ENCODE measurements around the gene CLDN4.

- no peak for TF ChIP-seq POLR2A (IDR thresholded peaks at IDR 0.05; ENCODE audit: extremely low read depth, insufficient read length)
- TF ChIP-seq, protein P1, sequence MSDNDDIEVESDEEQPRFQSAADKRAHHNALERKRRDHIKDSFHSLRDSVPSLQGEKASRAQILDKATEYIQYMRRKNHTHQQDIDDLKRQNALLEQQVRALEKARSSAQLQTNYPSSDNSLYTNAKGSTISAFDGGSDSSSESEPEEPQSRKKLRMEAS (IDR thresholded peaks at IDR 0.05; ENCODE audit: low read depth, low read length) = no peak
- TF ChIP-seq CTCF (IDR thresholded peaks at IDR 0.05; ENCODE audit: low read depth, low read length) = no peak
Observed at GRCh38 chr7:73828972-73829371, 1.8 kb upstream of the CLDN4 start.

Measured in NB4 (cell line).